HS-27A (cell line): ENCODE data around the gene NEU2.
"Not testable (repeated sequence)": the region's sequence is repeated elsewhere in the genome, so short reads cannot be mapped to it uniquely, and the experiment has no call there.

ENCODE experiments used
- DNase-seq: peaks from one replicate; pipeline ENCODE4 v3.0.0-alpha.2; 2012; ENCODE audit warnings: low read depth, missing footprints

Gene NEU2

GRCh38 chr2:233010569-233011267 is 21.8 kb upstream of the NEU2 start:
- DNase-seq: no peak

- DNase-seq: no peak
These were observed 21.2 kb upstream of the NEU2 start for GRCh38 chr2:233011268-233011650.

- DNase-seq: no peak
These were observed 20.8 kb upstream of the NEU2 start for GRCh38 chr2:233011702-233012131.

- no peak for DNase-seq
These were observed 20.0 kb upstream of the NEU2 start for GRCh38 chr2:233012301-233012971.

- no peak for DNase-seq
These were observed 19.4 kb upstream of the NEU2 start, which contains the start of gene NGEF for GRCh38 chr2:233013027-233013461. Gene NGEF (minus strand): TSS chr2:233013256. CDS start chr2:232974890, 38,366 bp downstream.

- no peak for DNase-seq
These were observed 18.8 kb upstream of the NEU2 start for GRCh38 chr2:233013650-233014049.

- no peak for DNase-seq
These were observed 17.3 kb upstream of the NEU2 start for GRCh38 chr2:233015019-233015645.

- DNase-seq: no peak
These were observed 14.5 kb upstream of the NEU2 start for GRCh38 chr2:233017947-233018346.

GRCh38 chr2:233019610-233020009 is 12.9 kb upstream of the NEU2 start:
- not testable (repeated sequence) for DNase-seq

- DNase-seq: no peak
These were observed 12.0 kb upstream of the NEU2 start for GRCh38 chr2:233020454-233020853.

GRCh38 chr2:233021771-233022170 is 10.7 kb upstream of the NEU2 start:
- DNase-seq: no peak

- DNase-seq: no peak
These were observed 9.9 kb upstream of the NEU2 start for GRCh38 chr2:233022561-233022960.

GRCh38 chr2:233023007-233023760 is 9.3 kb upstream of the NEU2 start:
- DNase-seq: no peak

GRCh38 chr2:233023761-233024410 is 8.6 kb upstream of the NEU2 start:
- no peak for DNase-seq

- no peak for DNase-seq
These were observed 6.8 kb upstream of the NEU2 start for GRCh38 chr2:233025706-233026105.

GRCh38 chr2:233026198-233026813 is 6.2 kb upstream of the NEU2 start:
- DNase-seq: peak; percentile 31

GRCh38 chr2:233029321-233029720 is 3.2 kb upstream of the NEU2 start:
- peak; percentile 55 for DNase-seq

GRCh38 chr2:233031556-233032500 is 644 bp upstream of the NEU2 start:
- no peak for DNase-seq

GRCh38 chr2:233033672-233034071 is 1.2 kb downstream of the NEU2 start:
- DNase-seq: no peak
